Panc1 (cell line): Measurements from ENCODE around the gene CACNA2D3.

Experiments used
- CTCF ChIP-seq: fragments of 450-650 bp; IDR thresholded peaks from 2 replicates; pipeline ENCODE4 v1.5.1; 2017; ENCODE audit warnings: mild to moderate bottlenecking
- POLR2AphosphoS5 ChIP-seq: IDR thresholded peaks from 2 replicates; pipeline ENCODE4 v1.6.1; 2012; ENCODE audit warnings: mild to moderate bottlenecking, low read depth, low read length, moderate library complexity
- SIN3A ChIP-seq: IDR thresholded peaks from 2 replicates; pipeline ENCODE4 v1.6.1; 2012; ENCODE audit warnings: low read depth, mild to moderate bottlenecking, low read length, moderate library complexity, borderline replicate concordance; ENCODE audit not compliant: insufficient read depth
- TF ChIP-seq, protein P1 (sequence below), 2 experiments: IDR thresholded peaks; 2 replicates each; pipeline ENCODE4 v1.6.1; 2011 to 2012; ENCODE audit warnings: low read depth in 2 of 2, control low read depth in 1 of 2, low read length in 1 of 2, mild to moderate bottlenecking in 1 of 2, moderate library complexity in 1 of 2; ENCODE audit not compliant: insufficient read depth in 1 of 2

GRCh38 chr3:54213907-54214306 lies 91.6 kb downstream of the CACNA2D3 start:
- TF ChIP-seq CTCF, result no peak
- TF ChIP-seq, protein P1, sequence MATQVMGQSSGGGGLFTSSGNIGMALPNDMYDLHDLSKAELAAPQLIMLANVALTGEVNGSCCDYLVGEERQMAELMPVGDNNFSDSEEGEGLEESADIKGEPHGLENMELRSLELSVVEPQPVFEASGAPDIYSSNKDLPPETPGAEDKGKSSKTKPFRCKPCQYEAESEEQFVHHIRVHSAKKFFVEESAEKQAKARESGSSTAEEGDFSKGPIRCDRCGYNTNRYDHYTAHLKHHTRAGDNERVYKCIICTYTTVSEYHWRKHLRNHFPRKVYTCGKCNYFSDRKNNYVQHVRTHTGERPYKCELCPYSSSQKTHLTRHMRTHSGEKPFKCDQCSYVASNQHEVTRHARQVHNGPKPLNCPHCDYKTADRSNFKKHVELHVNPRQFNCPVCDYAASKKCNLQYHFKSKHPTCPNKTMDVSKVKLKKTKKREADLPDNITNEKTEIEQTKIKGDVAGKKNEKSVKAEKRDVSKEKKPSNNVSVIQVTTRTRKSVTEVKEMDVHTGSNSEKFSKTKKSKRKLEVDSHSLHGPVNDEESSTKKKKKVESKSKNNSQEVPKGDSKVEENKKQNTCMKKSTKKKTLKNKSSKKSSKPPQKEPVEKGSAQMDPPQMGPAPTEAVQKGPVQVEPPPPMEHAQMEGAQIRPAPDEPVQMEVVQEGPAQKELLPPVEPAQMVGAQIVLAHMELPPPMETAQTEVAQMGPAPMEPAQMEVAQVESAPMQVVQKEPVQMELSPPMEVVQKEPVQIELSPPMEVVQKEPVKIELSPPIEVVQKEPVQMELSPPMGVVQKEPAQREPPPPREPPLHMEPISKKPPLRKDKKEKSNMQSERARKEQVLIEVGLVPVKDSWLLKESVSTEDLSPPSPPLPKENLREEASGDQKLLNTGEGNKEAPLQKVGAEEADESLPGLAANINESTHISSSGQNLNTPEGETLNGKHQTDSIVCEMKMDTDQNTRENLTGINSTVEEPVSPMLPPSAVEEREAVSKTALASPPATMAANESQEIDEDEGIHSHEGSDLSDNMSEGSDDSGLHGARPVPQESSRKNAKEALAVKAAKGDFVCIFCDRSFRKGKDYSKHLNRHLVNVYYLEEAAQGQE (IDR thresholded peaks at IDR 0.05; ENCODE audit: insufficient read depth in 1 of 2, low read depth in 2 of 2, low read length in 1 of 2), result no peak
- TF ChIP-seq SIN3A, result no peak
- no peak for TF ChIP-seq POLR2AphosphoS5
